HL-60 (cell line): Measurements from ENCODE around the gene PPP1R17.

Experiments
- DNase-seq, 2 experiments: peaks; one replicate each; pipeline ENCODE4 v3.0.0-alpha.2; 2010 to 2020; ENCODE audit warnings: low read depth in 1 of 2, low spot score in 1 of 2
- H3K27ac ChIP-seq: fragments of 250-450 bp; sonication (Bioruptor Pico); replicated peaks from 2 replicates; pipeline ENCODE4 v1.5.1; 2020; ENCODE audit warnings: mild to moderate bottlenecking, moderate library complexity
- H3K27me3 ChIP-seq: fragments of 250-450 bp; sonication (Bioruptor Pico); 2 replicates; pipeline ENCODE4 v1.5.1; 2021; ENCODE audit warnings: mild to moderate bottlenecking, moderate library complexity; ENCODE audit not compliant: insufficient read depth, poor library complexity, severe bottlenecking
- H3K4me3 ChIP-seq: replicated peaks from 2 replicates; pipeline ENCODE4 v1.5.1; 2011; ENCODE audit warnings: mild to moderate bottlenecking, control low read depth, low read length; ENCODE audit not compliant: insufficient read depth
- GABPA ChIP-seq: IDR thresholded peaks from 2 replicates; pipeline ENCODE4 v1.6.1; 2012; ENCODE audit warnings: low read depth
- POLR2AphosphoS5 ChIP-seq: IDR thresholded peaks from 2 replicates; pipeline ENCODE4 v1.6.1; 2012; ENCODE audit warnings: low read depth
- SPI1 ChIP-seq: IDR thresholded peaks from 2 replicates; pipeline ENCODE4 v1.6.1; 2012; ENCODE audit warnings: low read depth, mild to moderate bottlenecking, borderline replicate concordance
- TF ChIP-seq, protein P1 (sequence below): IDR thresholded peaks from 2 replicates; pipeline ENCODE4 v1.6.1; 2012; ENCODE audit warnings: low read depth; ENCODE audit not compliant: insufficient replicate concordance
- TF ChIP-seq, protein P2 (sequence below): IDR thresholded peaks from one replicate; pipeline ENCODE4 v1.5.1; 2011; ENCODE audit warnings: low read length, control low read depth, inconsistent platforms; ENCODE audit not compliant: insufficient read depth

PPP1R17 gene

GRCh38 chr7:31648880-31649279 lies 38.1 kb upstream of the PPP1R17 start:
- no peaks in the 10 kb centered on the region for H3K27me3 ChIP-seq
- no peak for DNase-seq
- no peak overlapping the region for H3K27ac ChIP-seq
- H3K4me3 ChIP-seq: no peak overlapping the region
- TF ChIP-seq, protein P1, sequence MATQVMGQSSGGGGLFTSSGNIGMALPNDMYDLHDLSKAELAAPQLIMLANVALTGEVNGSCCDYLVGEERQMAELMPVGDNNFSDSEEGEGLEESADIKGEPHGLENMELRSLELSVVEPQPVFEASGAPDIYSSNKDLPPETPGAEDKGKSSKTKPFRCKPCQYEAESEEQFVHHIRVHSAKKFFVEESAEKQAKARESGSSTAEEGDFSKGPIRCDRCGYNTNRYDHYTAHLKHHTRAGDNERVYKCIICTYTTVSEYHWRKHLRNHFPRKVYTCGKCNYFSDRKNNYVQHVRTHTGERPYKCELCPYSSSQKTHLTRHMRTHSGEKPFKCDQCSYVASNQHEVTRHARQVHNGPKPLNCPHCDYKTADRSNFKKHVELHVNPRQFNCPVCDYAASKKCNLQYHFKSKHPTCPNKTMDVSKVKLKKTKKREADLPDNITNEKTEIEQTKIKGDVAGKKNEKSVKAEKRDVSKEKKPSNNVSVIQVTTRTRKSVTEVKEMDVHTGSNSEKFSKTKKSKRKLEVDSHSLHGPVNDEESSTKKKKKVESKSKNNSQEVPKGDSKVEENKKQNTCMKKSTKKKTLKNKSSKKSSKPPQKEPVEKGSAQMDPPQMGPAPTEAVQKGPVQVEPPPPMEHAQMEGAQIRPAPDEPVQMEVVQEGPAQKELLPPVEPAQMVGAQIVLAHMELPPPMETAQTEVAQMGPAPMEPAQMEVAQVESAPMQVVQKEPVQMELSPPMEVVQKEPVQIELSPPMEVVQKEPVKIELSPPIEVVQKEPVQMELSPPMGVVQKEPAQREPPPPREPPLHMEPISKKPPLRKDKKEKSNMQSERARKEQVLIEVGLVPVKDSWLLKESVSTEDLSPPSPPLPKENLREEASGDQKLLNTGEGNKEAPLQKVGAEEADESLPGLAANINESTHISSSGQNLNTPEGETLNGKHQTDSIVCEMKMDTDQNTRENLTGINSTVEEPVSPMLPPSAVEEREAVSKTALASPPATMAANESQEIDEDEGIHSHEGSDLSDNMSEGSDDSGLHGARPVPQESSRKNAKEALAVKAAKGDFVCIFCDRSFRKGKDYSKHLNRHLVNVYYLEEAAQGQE: no peak
- no peak for TF ChIP-seq POLR2AphosphoS5
- no peak for TF ChIP-seq SPI1
- TF ChIP-seq, protein P2, sequence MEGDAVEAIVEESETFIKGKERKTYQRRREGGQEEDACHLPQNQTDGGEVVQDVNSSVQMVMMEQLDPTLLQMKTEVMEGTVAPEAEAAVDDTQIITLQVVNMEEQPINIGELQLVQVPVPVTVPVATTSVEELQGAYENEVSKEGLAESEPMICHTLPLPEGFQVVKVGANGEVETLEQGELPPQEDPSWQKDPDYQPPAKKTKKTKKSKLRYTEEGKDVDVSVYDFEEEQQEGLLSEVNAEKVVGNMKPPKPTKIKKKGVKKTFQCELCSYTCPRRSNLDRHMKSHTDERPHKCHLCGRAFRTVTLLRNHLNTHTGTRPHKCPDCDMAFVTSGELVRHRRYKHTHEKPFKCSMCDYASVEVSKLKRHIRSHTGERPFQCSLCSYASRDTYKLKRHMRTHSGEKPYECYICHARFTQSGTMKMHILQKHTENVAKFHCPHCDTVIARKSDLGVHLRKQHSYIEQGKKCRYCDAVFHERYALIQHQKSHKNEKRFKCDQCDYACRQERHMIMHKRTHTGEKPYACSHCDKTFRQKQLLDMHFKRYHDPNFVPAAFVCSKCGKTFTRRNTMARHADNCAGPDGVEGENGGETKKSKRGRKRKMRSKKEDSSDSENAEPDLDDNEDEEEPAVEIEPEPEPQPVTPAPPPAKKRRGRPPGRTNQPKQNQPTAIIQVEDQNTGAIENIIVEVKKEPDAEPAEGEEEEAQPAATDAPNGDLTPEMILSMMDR: no peak
- no peak for TF ChIP-seq GABPA

DNA sequence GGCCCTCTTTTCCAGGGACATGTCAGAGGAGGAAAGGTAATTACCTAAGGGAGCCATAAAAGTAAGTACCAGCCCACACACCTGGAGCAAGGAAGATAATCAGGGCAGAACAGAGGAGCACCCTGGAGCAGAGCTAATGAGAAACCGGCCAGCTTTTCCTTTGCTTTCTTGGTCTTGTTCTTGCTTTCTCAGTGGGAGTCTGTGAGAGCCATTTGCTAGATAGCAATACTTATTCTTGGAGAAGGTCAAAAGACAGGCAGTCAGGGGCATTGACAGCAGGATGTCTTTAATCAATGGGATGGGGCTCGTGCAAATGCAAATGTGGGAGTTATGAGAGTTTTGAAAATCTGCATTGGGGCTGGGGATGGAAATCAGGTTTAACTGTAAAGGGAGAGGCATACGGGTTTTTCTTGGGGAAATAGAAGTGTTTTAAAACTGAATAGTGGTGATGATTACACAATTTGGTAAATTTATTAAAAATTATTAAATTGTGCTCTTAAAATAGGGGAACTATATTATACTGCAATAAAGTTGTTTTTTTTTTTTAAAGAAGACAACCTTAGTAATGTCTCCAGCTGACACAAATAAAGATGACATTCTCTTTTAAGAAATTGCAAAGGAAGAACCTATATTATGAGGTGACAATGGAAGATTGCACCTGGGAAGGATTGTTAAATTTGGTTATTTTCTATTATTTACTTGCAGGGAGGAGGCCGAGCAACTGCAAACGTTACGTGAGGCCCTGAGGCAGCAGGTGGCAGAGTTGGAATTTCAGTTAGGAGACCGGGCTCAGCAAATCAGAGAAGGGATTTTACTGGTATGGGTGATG lies 35.6 kb upstream of the PPP1R17 start:
- Histone ChIP-seq H3K27me3 (no peaks in the 10 kb centered on the region), H3K4me3 (no peak overlapping the region)

GRCh38 chr7:31652063-31652326 lies 35.0 kb upstream of the PPP1R17 start:
- Histone ChIP-seq H3K4me3 (no peak overlapping the region), H3K27me3 (no peaks in the 10 kb centered on the region), H3K27ac (no peak overlapping the region)
- no peak for DNase-seq
- TF ChIP-seq, protein P2: no peak
- TF ChIP-seq POLR2AphosphoS5 (no peak), SPI1 (no peak), GABPA (no peak)
- TF ChIP-seq, protein P1: no peak

More for the DNA sequence above, 35.6 kb upstream of the PPP1R17 start:
- TF ChIP-seq, protein P1: no peak
- no peak for TF ChIP-seq GABPA
- TF ChIP-seq SPI1: no peak
- TF ChIP-seq, protein P2: no peak
- DNase-seq: no peak
- H3K27ac ChIP-seq: no peak overlapping the region
